Neural progenitor cell (in vitro differentiated cells): ENCODE data around the gene MFAP2. TPM values are rescaled to one million over a fixed set of nuclear protein-coding genes. Genes with fewer than 3 reads are reported as not detected.

Experiments
- DNase-seq: peaks from one replicate; pipeline ENCODE4 v3.0.0-alpha.2; 2016; ENCODE audit warnings: low spot score
- H2AFZ ChIP-seq: fragments of 200-600 bp; sonication (generic); replicated peaks from 2 replicates; pipeline ENCODE4 v1.6.1; 2016; ENCODE audit warnings: antibody characterized with exemption
- H3F3A ChIP-seq: fragments of 200-600 bp; sonication (generic); 2 replicates; pipeline ENCODE4 v1.6.1; 2016; ENCODE audit warnings: antibody characterized with exemption, low read depth
- H3K27ac ChIP-seq: fragments of 200-600 bp; sonication (generic); 2 replicates; pipeline ENCODE4 v1.5.1; 2016; ENCODE audit warnings: mild to moderate bottlenecking
- H3K27me3 ChIP-seq: fragments of 200-600 bp; sonication (generic); 2 replicates; pipeline ENCODE4 v1.6.1; 2016; ENCODE audit warnings: mild to moderate bottlenecking, moderate library complexity
- H3K36me3 ChIP-seq: fragments of 200-600 bp; sonication (generic); 2 replicates; pipeline ENCODE4 v1.5.1; 2016
- H3K4me1 ChIP-seq: fragments of 200-600 bp; sonication (generic); 2 replicates; pipeline ENCODE4 v1.6.1; 2016; ENCODE audit warnings: mixed run types
- H3K4me2 ChIP-seq: fragments of 200-600 bp; sonication (generic); 2 replicates; pipeline ENCODE4 v1.6.1; 2016
- H3K4me3 ChIP-seq: fragments of 200-600 bp; sonication (generic); 2 replicates; pipeline ENCODE4 v1.5.1; 2016
- H3K79me2 ChIP-seq: fragments of 200-600 bp; sonication (generic); 2 replicates; pipeline ENCODE4 v1.6.1; 2016; ENCODE audit warnings: low read depth
- H3K9ac ChIP-seq: fragments of 200-600 bp; sonication (generic); 2 replicates; pipeline ENCODE4 v1.6.1; 2016
- H3K9me3 ChIP-seq: fragments of 200-600 bp; sonication (generic); 2 replicates; pipeline ENCODE4 v1.5.1; 2016; ENCODE audit warnings: low read depth
- H4K20me1 ChIP-seq: fragments of 200-600 bp; sonication (generic); 2 replicates; pipeline ENCODE4 v1.6.1; 2016; ENCODE audit warnings: low read depth
- H3K27ac Mint-ChIP-seq: 3 replicates; pipeline ENCODE4 v1.8.0; 2021; ENCODE audit warnings: mixed read lengths
- H3K27me3 Mint-ChIP-seq: 2 replicates; pipeline ENCODE4 v1.8.0; 2022; ENCODE audit warnings: low read depth, mild to moderate bottlenecking, inconsistent platforms, moderate library complexity, mixed read lengths; ENCODE audit not compliant: insufficient read depth
- H3K36me3 Mint-ChIP-seq: 3 replicates; pipeline ENCODE4 v1.8.0; 2021; ENCODE audit warnings: mixed read lengths
- H3K4me1 Mint-ChIP-seq: 3 replicates; pipeline ENCODE4 v1.8.0; 2021; ENCODE audit warnings: mixed read lengths
- H3K4me3 Mint-ChIP-seq: 3 replicates; pipeline ENCODE4 v1.8.0; 2021; ENCODE audit warnings: mild to moderate bottlenecking, moderate library complexity, mixed read lengths
- H3K9me3 Mint-ChIP-seq: 3 replicates; pipeline ENCODE4 v1.8.0; 2020; ENCODE audit warnings: mixed read lengths
- CTCF ChIP-seq: fragments of 200-600 bp; sonication (generic); IDR thresholded peaks from 2 replicates; pipeline ENCODE4 v1.5.1; 2017; ENCODE audit warnings: antibody characterized with exemption, mild to moderate bottlenecking
- EZH2 ChIP-seq: fragments of 200-600 bp; sonication (generic); IDR thresholded peaks from 2 replicates; pipeline ENCODE4 v1.6.1; 2017; ENCODE audit warnings: antibody characterized with exemption, mild to moderate bottlenecking, moderate library complexity
- EZH2phosphoT487 ChIP-seq: fragments of 200-600 bp; sonication (generic); IDR thresholded peaks from 2 replicates; pipeline ENCODE4 v1.6.1; 2017; ENCODE audit warnings: antibody characterized with exemption
- total RNA-seq: library from RNA; depleted of rRNA; stranded (reverse); fragments of >200 nt; gene quantifications from 2 replicates; pipeline ENCODE4 v1.2.3, GENCODE V29; 2015; ENCODE audit warnings: low replicate concordance

Gene MFAP2
- total RNA-seq, 1 donor from 2014 or later = 68.8 TPM

GRCh38 chr1:17012775-17013490 lies 32.5 kb upstream of the MFAP2 start:
- peaks cover 21% of the 10 kb centered on the region for H4K20me1 ChIP-seq
- no peak overlapping the region for H3K4me3 ChIP-seq
- peak overlapping the region; percentile 22 for H2AFZ ChIP-seq
- TF ChIP-seq EZH2 (no peak), EZH2phosphoT487 (no peak), CTCF (no peak)
- no peaks in the 10 kb centered on the region for H3K36me3 Mint-ChIP-seq
- peak; percentile 53 for DNase-seq
- peaks cover 16% of the 10 kb centered on the region for H3K79me2 ChIP-seq
- peaks cover 40% of the 10 kb centered on the region for H3F3A ChIP-seq
- H3K27ac ChIP-seq = no peak overlapping the region
- no peaks in the 10 kb centered on the region for H3K9me3 ChIP-seq
- H3K27me3 ChIP-seq = no peaks in the 10 kb centered on the region
- peaks cover 39% of the 10 kb centered on the region for H3K4me1 ChIP-seq
- H3K27me3 Mint-ChIP-seq = peaks cover 3% of the 10 kb centered on the region
- no peak overlapping the region for H3K9ac ChIP-seq
- peaks cover 52% of the 10 kb centered on the region for H3K4me1 Mint-ChIP-seq
- peak overlapping the region; percentile 21 for H3K27ac Mint-ChIP-seq
- H3K36me3 ChIP-seq = no peaks in the 10 kb centered on the region
- peak overlapping the region; percentile 91 for H3K4me3 Mint-ChIP-seq
- H3K9me3 Mint-ChIP-seq = no peaks in the 10 kb centered on the region
- H3K4me2 ChIP-seq = peak overlapping the region; percentile 61

GRCh38 chr1:17011439-17012307 lies 31.3 kb upstream of the MFAP2 start, which contains the start of gene ATP13A2:
Gene ATP13A2, minus strand, starts transcription at chr1:17011928. Its CDS starts 190 bp downstream, at chr1:17011738.
- H3K4me1 Mint-ChIP-seq = peaks cover 52% of the 10 kb centered on the region
- no peaks in the 10 kb centered on the region for H3K9me3 Mint-ChIP-seq
- Histone ChIP-seq H3K27ac (no peak within 1 kb of the TSS), H3K36me3 (no peaks in the 10 kb centered on the region), H3K4me3 (peak within 1 kb of the TSS; percentile 76), H3K4me1 (peaks cover 39% of the 10 kb centered on the region), H3F3A (peaks cover 40% of the 10 kb centered on the region), H4K20me1 (peaks cover 24% of the 10 kb centered on the region), H3K9ac (peak within 1 kb of the TSS; percentile 36), H3K27me3 (no peaks in the 10 kb centered on the region), H3K4me2 (peak within 1 kb of the TSS; percentile 88), H2AFZ (peak within 1 kb of the TSS; percentile 93), H3K79me2 (peaks cover 19% of the 10 kb centered on the region), H3K9me3 (no peaks in the 10 kb centered on the region)
- no peaks in the 10 kb centered on the region for H3K36me3 Mint-ChIP-seq
- peak within 1 kb of the TSS; percentile 91 for H3K4me3 Mint-ChIP-seq
- H3K27me3 Mint-ChIP-seq = peaks cover 3% of the 10 kb centered on the region
- peak; percentile 97 for DNase-seq
- TF ChIP-seq EZH2phosphoT487 = no peak
- TF ChIP-seq EZH2 = no peak
- TF ChIP-seq CTCF = no peak
- no peak within 1 kb of the TSS for H3K27ac Mint-ChIP-seq

GRCh38 chr1:17011092-17011438 lies 30.6 kb upstream of the MFAP2 start:
- Mint-ChIP-seq H3K9me3 (no peaks in the 10 kb centered on the region), H3K4me1 (peaks cover 47% of the 10 kb centered on the region), H3K4me3 (peak overlapping the region; percentile 87), H3K36me3 (no peaks in the 10 kb centered on the region), H3K27ac (no peak overlapping the region), H3K27me3 (peaks cover 3% of the 10 kb centered on the region)
- peaks cover 19% of the 10 kb centered on the region for H3K79me2 ChIP-seq
- no peak overlapping the region for H2AFZ ChIP-seq
- H3K27me3 ChIP-seq = no peaks in the 10 kb centered on the region
- peak; percentile 23 for DNase-seq
- H3K4me1 ChIP-seq = peaks cover 36% of the 10 kb centered on the region
- TF ChIP-seq EZH2phosphoT487 (no peak), CTCF (no peak), EZH2 (no peak)
- no peaks in the 10 kb centered on the region for H3K9me3 ChIP-seq
- H3K4me3 ChIP-seq = peak overlapping the region; percentile 76
- H3K4me2 ChIP-seq = peak overlapping the region; percentile 88
- H3K9ac ChIP-seq = peak overlapping the region; percentile 36
- no peak overlapping the region for H3K27ac ChIP-seq
- H3K36me3 ChIP-seq = no peaks in the 10 kb centered on the region
- peaks cover 35% of the 10 kb centered on the region for H3F3A ChIP-seq
- peaks cover 24% of the 10 kb centered on the region for H4K20me1 ChIP-seq
